ENCODE results near the gene ZNF169.

DNA sequence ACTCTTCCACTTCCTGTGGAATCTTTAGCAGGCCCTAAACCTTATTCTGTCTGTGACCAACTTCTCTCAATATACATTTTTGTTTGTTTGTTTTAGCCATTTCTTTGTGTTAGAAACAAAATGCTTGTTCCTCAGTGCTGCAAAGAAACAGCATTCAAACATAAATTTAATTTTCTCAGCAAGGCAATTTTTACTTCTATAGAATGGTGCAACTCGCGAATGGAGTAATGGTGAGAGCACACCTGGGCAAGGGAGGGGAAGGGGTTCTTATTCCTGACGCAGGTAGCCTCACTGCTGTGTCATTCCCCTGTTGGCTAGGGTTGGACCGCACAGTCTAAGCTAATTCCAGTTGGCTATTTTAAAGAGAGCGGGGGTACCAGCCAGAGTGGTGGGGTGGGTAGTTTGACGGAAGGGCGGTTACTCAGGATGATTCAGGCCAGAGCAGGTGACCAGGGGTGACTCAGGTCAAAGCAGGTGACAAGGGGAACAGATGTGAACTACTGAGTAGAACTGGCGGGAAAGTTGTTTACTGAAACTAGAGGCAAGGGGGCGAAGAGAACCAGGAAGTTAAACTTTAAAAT is 21.4 kb downstream of the ZNF169 start:
- no peak for TF ChIP-seq RAD21 (conservative IDR thresholded peaks at IDR 0.05)
- TF ChIP-seq, protein P1, sequence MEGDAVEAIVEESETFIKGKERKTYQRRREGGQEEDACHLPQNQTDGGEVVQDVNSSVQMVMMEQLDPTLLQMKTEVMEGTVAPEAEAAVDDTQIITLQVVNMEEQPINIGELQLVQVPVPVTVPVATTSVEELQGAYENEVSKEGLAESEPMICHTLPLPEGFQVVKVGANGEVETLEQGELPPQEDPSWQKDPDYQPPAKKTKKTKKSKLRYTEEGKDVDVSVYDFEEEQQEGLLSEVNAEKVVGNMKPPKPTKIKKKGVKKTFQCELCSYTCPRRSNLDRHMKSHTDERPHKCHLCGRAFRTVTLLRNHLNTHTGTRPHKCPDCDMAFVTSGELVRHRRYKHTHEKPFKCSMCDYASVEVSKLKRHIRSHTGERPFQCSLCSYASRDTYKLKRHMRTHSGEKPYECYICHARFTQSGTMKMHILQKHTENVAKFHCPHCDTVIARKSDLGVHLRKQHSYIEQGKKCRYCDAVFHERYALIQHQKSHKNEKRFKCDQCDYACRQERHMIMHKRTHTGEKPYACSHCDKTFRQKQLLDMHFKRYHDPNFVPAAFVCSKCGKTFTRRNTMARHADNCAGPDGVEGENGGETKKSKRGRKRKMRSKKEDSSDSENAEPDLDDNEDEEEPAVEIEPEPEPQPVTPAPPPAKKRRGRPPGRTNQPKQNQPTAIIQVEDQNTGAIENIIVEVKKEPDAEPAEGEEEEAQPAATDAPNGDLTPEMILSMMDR (IDR thresholded peaks at IDR 0.05; ENCODE audit: poor library complexity, severe bottlenecking), result no peak
- TF ChIP-seq, protein P2, sequence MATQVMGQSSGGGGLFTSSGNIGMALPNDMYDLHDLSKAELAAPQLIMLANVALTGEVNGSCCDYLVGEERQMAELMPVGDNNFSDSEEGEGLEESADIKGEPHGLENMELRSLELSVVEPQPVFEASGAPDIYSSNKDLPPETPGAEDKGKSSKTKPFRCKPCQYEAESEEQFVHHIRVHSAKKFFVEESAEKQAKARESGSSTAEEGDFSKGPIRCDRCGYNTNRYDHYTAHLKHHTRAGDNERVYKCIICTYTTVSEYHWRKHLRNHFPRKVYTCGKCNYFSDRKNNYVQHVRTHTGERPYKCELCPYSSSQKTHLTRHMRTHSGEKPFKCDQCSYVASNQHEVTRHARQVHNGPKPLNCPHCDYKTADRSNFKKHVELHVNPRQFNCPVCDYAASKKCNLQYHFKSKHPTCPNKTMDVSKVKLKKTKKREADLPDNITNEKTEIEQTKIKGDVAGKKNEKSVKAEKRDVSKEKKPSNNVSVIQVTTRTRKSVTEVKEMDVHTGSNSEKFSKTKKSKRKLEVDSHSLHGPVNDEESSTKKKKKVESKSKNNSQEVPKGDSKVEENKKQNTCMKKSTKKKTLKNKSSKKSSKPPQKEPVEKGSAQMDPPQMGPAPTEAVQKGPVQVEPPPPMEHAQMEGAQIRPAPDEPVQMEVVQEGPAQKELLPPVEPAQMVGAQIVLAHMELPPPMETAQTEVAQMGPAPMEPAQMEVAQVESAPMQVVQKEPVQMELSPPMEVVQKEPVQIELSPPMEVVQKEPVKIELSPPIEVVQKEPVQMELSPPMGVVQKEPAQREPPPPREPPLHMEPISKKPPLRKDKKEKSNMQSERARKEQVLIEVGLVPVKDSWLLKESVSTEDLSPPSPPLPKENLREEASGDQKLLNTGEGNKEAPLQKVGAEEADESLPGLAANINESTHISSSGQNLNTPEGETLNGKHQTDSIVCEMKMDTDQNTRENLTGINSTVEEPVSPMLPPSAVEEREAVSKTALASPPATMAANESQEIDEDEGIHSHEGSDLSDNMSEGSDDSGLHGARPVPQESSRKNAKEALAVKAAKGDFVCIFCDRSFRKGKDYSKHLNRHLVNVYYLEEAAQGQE (IDR thresholded peaks at IDR 0.05; ENCODE audit: borderline replicate concordance), result no peak
- TF ChIP-seq EZH2 (IDR thresholded peaks at IDR 0.05; ENCODE audit: borderline replicate concordance, insufficient read depth, low read length, poor library complexity, severe bottlenecking), result no peak

Data from neural cell (in vitro differentiated cells).